Measurements from ENCODE around the gene MEOX2. TPM values are rescaled to one million over a fixed set of nuclear protein-coding genes. Genes with fewer than 3 reads are reported as not detected.
A peak's percentile ranks its signal among the peaks of the same experiment; 100 is the strongest.

The MEOX2 gene
- total RNA-seq, 1 donor from 2014 or later: 7.7 TPM

DNA sequence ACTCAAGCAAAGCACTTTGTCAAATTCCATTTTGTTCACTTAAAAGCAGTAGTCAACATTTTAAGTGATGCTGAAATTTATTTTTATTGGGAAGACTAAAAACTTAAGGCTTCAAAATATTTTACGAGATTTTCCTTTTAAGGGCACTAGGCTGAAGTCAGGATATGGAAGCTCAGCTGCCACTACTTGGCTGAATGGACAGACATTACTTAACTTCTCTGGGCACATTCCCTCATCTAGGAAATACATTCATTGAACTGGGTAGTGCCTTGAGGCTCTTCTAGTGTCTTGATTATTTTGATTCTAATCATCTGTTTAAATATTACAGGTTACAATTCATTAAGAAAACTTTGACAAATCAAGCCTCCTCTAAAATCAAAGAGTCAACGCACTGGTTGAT, 11.1 kb downstream of the MEOX2 start:
- intact Hi-C loops (cut with micrococcal nuclease): no loop called here
- H3K4me3 ChIP-seq: no peak overlapping the region

DNA sequence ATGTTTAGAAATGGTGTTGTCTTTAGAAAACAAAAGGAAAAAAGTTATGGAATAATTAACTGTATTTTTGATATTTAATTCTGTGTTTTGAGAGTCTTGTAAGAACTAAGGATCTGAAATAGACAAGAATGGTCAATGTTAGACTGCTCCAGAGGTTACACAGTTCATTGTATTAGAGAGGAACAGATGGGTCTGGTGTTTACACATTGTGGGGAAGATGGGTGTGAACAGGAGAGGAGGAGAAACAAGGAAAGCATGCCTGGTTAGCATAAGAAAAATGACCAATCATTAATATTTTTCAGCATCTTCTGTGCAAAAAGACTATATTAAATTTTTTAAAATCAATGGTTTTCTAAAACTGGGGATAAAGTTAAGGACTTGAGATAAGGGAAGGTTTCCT, 11.9 kb downstream of the MEOX2 start:
- Histone ChIP-seq H3K9me3 (replicated peaks) (no peaks in the 10 kb centered on the region), H3K4me1 (peaks cover 39% of the 10 kb centered on the region), H3K27me3 (ENCODE audit: low read depth) (no peaks in the 10 kb centered on the region), H3K27ac (replicated peaks) (peak overlapping the region; percentile 3), H3K36me3 (no peaks in the 10 kb centered on the region), H3K4me3 (no peak overlapping the region)
- DNase-seq: no peak
- intact Hi-C loops (cut with micrococcal nuclease): no loop called here
- TF ChIP-seq, protein P1, sequence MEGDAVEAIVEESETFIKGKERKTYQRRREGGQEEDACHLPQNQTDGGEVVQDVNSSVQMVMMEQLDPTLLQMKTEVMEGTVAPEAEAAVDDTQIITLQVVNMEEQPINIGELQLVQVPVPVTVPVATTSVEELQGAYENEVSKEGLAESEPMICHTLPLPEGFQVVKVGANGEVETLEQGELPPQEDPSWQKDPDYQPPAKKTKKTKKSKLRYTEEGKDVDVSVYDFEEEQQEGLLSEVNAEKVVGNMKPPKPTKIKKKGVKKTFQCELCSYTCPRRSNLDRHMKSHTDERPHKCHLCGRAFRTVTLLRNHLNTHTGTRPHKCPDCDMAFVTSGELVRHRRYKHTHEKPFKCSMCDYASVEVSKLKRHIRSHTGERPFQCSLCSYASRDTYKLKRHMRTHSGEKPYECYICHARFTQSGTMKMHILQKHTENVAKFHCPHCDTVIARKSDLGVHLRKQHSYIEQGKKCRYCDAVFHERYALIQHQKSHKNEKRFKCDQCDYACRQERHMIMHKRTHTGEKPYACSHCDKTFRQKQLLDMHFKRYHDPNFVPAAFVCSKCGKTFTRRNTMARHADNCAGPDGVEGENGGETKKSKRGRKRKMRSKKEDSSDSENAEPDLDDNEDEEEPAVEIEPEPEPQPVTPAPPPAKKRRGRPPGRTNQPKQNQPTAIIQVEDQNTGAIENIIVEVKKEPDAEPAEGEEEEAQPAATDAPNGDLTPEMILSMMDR (IDR thresholded peaks at IDR 0.05; ENCODE audit: borderline replicate concordance): no peak

More for the DNA sequence above, 11.1 kb downstream of the MEOX2 start:
- no peak overlapping the region for H3K27ac ChIP-seq (replicated peaks)
- TF ChIP-seq, protein P1 (IDR thresholded peaks at IDR 0.05; ENCODE audit: borderline replicate concordance): no peak
- no peaks in the 10 kb centered on the region for H3K9me3 ChIP-seq (replicated peaks)
- no peak for DNase-seq
- no peaks in the 10 kb centered on the region for H3K36me3 ChIP-seq
- peaks cover 31% of the 10 kb centered on the region for H3K4me1 ChIP-seq
- no peaks in the 10 kb centered on the region for H3K27me3 ChIP-seq (ENCODE audit: low read depth)

DNA sequence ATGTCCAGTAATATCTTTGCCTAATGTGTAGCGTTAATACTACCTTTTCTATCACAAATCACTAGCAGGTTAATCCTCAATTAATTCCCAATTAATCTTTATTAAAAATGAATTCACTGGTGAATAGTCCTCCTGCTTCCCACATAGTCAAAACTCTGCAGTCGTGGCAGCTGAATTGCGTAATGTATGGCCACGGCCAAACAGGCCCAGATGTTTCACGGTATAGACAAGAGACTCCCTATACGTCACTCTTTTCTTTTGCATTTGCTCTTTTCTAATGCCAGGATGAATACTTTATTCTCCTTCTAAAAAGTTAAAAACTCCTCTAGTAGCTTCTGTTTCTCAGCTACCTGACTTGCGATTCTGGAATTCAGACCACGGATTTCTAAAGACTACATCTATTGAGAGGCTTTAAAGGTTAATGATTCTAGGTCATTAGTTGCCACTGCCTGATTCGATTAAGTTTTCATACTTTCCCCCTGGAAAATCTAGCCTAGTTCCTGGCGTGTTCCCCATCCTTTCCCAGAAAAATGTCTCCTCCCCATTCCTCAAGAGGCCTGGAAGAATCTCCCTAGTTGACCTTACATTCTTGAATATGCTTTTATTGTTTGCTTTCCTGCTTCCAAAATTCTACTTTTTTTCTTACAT, 16.9 kb downstream of the MEOX2 start:
- no peak overlapping the region for H3K27ac ChIP-seq (replicated peaks)
- no peak for DNase-seq
- H3K36me3 ChIP-seq: no peaks in the 10 kb centered on the region
- H3K4me1 ChIP-seq: peaks cover 23% of the 10 kb centered on the region
- H3K9me3 ChIP-seq (replicated peaks): no peaks in the 10 kb centered on the region
- intact Hi-C loops (cut with micrococcal nuclease): no loop called here
- no peak overlapping the region for H3K4me3 ChIP-seq
- H3K27me3 ChIP-seq (ENCODE audit: low read depth): no peaks in the 10 kb centered on the region
- TF ChIP-seq, protein P1 (IDR thresholded peaks at IDR 0.05; ENCODE audit: borderline replicate concordance): no peak

DNA sequence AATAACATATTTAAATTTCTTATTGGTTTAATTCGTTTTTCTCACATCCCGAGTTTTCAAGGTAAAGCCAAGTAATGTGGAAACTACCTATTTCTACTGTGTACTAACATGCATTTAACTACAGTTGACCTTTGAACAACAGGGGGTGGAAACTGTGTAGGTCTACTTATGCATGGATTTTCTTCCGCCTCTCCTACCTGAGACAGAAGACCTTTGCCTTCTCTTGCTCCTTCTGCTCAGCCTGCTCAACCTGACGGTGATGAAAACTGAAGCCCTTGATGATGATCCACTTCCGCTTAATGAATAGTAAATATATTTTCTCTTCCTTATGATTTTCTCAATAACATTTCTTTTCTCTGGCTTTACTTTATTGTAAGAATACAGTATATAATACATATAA, 18.5 kb downstream of the MEOX2 start:
- no peak for DNase-seq
- intact Hi-C loops (cut with micrococcal nuclease): no loop called here
- H3K27ac ChIP-seq (replicated peaks): no peak overlapping the region
- peaks cover 29% of the 10 kb centered on the region for H3K4me1 ChIP-seq
- H3K36me3 ChIP-seq: no peaks in the 10 kb centered on the region
- H3K27me3 ChIP-seq (ENCODE audit: low read depth): no peaks in the 10 kb centered on the region
- no peaks in the 10 kb centered on the region for H3K9me3 ChIP-seq (replicated peaks)
- no peak overlapping the region for H3K4me3 ChIP-seq
- TF ChIP-seq, protein P1 (IDR thresholded peaks at IDR 0.05; ENCODE audit: borderline replicate concordance): no peak

DNA sequence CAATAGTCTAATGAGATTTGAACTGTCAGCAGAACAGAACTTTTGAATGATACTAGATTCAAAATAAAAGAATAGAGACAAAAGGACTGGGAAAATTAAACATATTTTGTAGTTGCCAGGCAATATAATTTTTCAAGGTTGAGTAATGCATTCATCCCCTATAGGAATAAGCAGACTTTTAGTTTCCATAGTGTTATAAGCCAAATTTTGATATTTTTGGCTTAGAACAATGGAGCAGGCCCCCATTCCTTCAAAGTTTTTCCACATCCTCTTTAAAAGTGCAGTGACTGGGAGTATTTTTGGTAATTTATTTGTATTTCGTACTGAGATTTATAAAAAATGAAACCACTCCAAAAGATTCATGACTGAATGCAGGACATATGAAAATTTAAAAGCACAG, 24.0 kb downstream of the MEOX2 start:
- TF ChIP-seq, protein P1 (IDR thresholded peaks at IDR 0.05; ENCODE audit: borderline replicate concordance): no peak
- H3K36me3 ChIP-seq: no peaks in the 10 kb centered on the region
- no peak for DNase-seq
- H3K9me3 ChIP-seq (replicated peaks): no peaks in the 10 kb centered on the region
- no peak overlapping the region for H3K4me3 ChIP-seq
- H3K27ac ChIP-seq (replicated peaks): peak overlapping the region; percentile 25
- intact Hi-C loops (cut with micrococcal nuclease): no loop called here
- H3K27me3 ChIP-seq (ENCODE audit: low read depth): no peaks in the 10 kb centered on the region
- H3K4me1 ChIP-seq: peaks cover 24% of the 10 kb centered on the region
